H1 (cell line): Measurements from ENCODE around the gene MRC2. TPM values are rescaled to one million over a fixed set of nuclear protein-coding genes. Genes with fewer than 3 reads are reported as not detected.
"Not testable (repeated sequence)": the region's sequence is repeated elsewhere in the genome, so short reads cannot be mapped to it uniquely, and the experiment has no call there.

Experiments used
- CTCF ChIA-PET: fragments of 300-600 bp; sonication (Branson Sonifier 250); formaldehyde crosslinking; loops from one replicate; lab custom pipeline; 2021; ENCODE audit not compliant: partially characterized antibody; lab: Charles Lee
- POLR2A ChIA-PET: fragments of 300-600 bp; sonication (Branson Sonifier 250); formaldehyde crosslinking; loops from one replicate; lab custom pipeline; 2021; ENCODE audit warnings: inconsistent platforms; ENCODE audit not compliant: partially characterized antibody; lab: Charles Lee
- DNase-seq, 2 experiments: peaks; one replicate each; pipeline versions ENCODE4 v3.0.0 to v3.0.0-alpha.2; 2010 to 2022; ENCODE audit warnings: low spot score in 2 of 2, low read depth in 1 of 2, mixed read lengths in 1 of 2
- FAIRE-seq: peaks from 2 replicates; lab custom pipeline; 2011; peaks lifted over from hg19 to GRCh38; lab: Jason Lieb, UNC
- H2AFZ ChIP-seq: 2 replicates; pipeline ENCODE4 v1.8.1; 2012; ENCODE audit warnings: low read length, inconsistent platforms
- H2AK5ac ChIP-seq: 2 replicates; pipeline ENCODE4 v1.6.1; 2013; ENCODE audit warnings: low read depth, low read length
- H2BK120ac ChIP-seq: replicated peaks from 2 replicates; pipeline ENCODE3; 2013; ENCODE audit warnings: low read depth, low read length, inconsistent platforms
- H2BK12ac ChIP-seq: 2 replicates; pipeline ENCODE4 v1.6.1; 2013; ENCODE audit warnings: low read depth, low read length
- H2BK15ac ChIP-seq: 2 replicates; pipeline ENCODE4 v1.6.1; 2013; ENCODE audit warnings: low read length
- H2BK20ac ChIP-seq: 2 replicates; pipeline ENCODE4 v1.6.1; 2013; ENCODE audit warnings: low read length
- H2BK5ac ChIP-seq: 2 replicates; pipeline ENCODE4 v1.6.1; 2013; ENCODE audit warnings: low read depth, low read length
- H3K14ac ChIP-seq: 2 replicates; pipeline ENCODE4 v1.6.1; 2013; ENCODE audit warnings: inconsistent platforms; ENCODE audit not compliant: insufficient read length
- H3K18ac ChIP-seq: 2 replicates; pipeline ENCODE4 v1.6.1; 2013; ENCODE audit warnings: low read length; ENCODE audit errors: extremely low read depth
- H3K23ac ChIP-seq: 2 replicates; pipeline ENCODE4 v1.6.1; 2013; ENCODE audit warnings: inconsistent platforms; ENCODE audit not compliant: insufficient read length
- H3K23me2 ChIP-seq: 2 replicates; pipeline ENCODE4 v1.6.1; 2013; ENCODE audit warnings: low read depth, low read length
- H3K27ac ChIP-seq: 2 replicates; pipeline ENCODE4 v1.6.1; 2011; ENCODE audit warnings: low read depth, low read length, inconsistent platforms
- H3K27me3 ChIP-seq, 4 experiments: replicated peaks in 1 of 4; 1 replicate in 1 of 4; 2 replicates in 3 of 4; pipeline versions ENCODE4 v1.6.1 to v1.8.1; 2011 to 2013; ENCODE audit warnings: low read length in 3 of 4, mild to moderate bottlenecking in 3 of 4, inconsistent platforms in 2 of 4, mixed read lengths in 2 of 4, moderate library complexity in 1 of 4; ENCODE audit not compliant: control insufficient read depth in 3 of 4, insufficient read depth in 3 of 4; ENCODE audit errors: extremely low read depth in 1 of 4
- H3K36me3 ChIP-seq, 4 experiments: 2 replicates each; pipeline versions ENCODE4 v1.6.1 to v1.8.1; 2011 to 2013; ENCODE audit warnings: mild to moderate bottlenecking in 4 of 4, low read length in 3 of 4, moderate library complexity in 2 of 4, control low read depth in 1 of 4, inconsistent platforms in 1 of 4; ENCODE audit not compliant: insufficient read depth in 4 of 4, control insufficient read depth in 2 of 4
- H3K4ac ChIP-seq: replicated peaks from 2 replicates; pipeline ENCODE3; 2013; ENCODE audit warnings: low read length, low read depth, mixed read lengths, inconsistent platforms; ENCODE audit not compliant: insufficient read length
- H3K4me1 ChIP-seq, 4 experiments: replicated peaks in 1 of 4; 1 replicate in 1 of 4; 2 replicates in 3 of 4; pipeline versions ENCODE4 v1.6.1 to v1.8.1; 2011 to 2013; ENCODE audit warnings: low read length in 3 of 4, inconsistent platforms in 2 of 4, mixed read lengths in 1 of 4; ENCODE audit not compliant: insufficient read depth in 4 of 4, control insufficient read depth in 3 of 4
- H3K4me2 ChIP-seq, 2 experiments: 2 replicates each; pipeline versions ENCODE4 v1.6.1 to v1.8.1; 2011 to 2013; ENCODE audit warnings: low read depth in 2 of 2, low read length in 2 of 2, control low read depth in 1 of 2, inconsistent platforms in 1 of 2, mild to moderate bottlenecking in 1 of 2; ENCODE audit not compliant: insufficient read depth in 1 of 2
- H3K4me3 ChIP-seq, 4 experiments: fragments of 200-600, 300-600 bp in 1 of 4; sonication (generic), shearing (Covaris generic), sonication (Bioruptor Twin) in 1 of 4; 2 replicates each; pipeline versions ENCODE4 v1.5.1 to v1.8.1; 2011 to 2016; ENCODE audit warnings: low read length in 4 of 4, low read depth in 3 of 4, control low read depth in 2 of 4, inconsistent platforms in 2 of 4, mild to moderate bottlenecking in 2 of 4, mixed read lengths in 1 of 4, moderate library complexity in 1 of 4; ENCODE audit not compliant: insufficient read depth in 2 of 4; ENCODE audit errors: extremely low read depth in 1 of 4
- H3K56ac ChIP-seq: replicated peaks from 2 replicates; pipeline ENCODE3; 2013; ENCODE audit warnings: low read depth, mild to moderate bottlenecking, mixed read lengths, low read length, inconsistent platforms; ENCODE audit not compliant: insufficient read length
- H3K79me1 ChIP-seq: 2 replicates; pipeline ENCODE4 v1.6.1; 2013; ENCODE audit warnings: low read depth, low read length, control low read depth
- H3K79me2 ChIP-seq, 2 experiments: 2 replicates each; pipeline versions ENCODE4 v1.6.1 to v1.8.1; 2012 to 2013; ENCODE audit warnings: low read length in 2 of 2, mild to moderate bottlenecking in 2 of 2, inconsistent platforms in 1 of 2; ENCODE audit not compliant: insufficient read depth in 2 of 2, control insufficient read depth in 1 of 2
- H3K9ac ChIP-seq, 4 experiments: replicated peaks in 1 of 4; 1 replicate in 1 of 4; 2 replicates in 3 of 4; pipeline versions ENCODE4 v1.6.1 to v1.8.1; 2011 to 2013; ENCODE audit warnings: low read depth in 3 of 4, low read length in 3 of 4, control low read depth in 2 of 4, mild to moderate bottlenecking in 2 of 4, moderate library complexity in 2 of 4, inconsistent platforms in 1 of 4; ENCODE audit errors: extremely low read depth in 1 of 4
- H3K9me3 ChIP-seq, 2 experiments: 2 replicates each; pipeline versions ENCODE4 v1.6.1 to v1.8.1; 2012 to 2013; ENCODE audit warnings: mild to moderate bottlenecking in 2 of 2, moderate library complexity in 2 of 2, control low read depth in 1 of 2, inconsistent platforms in 1 of 2, low read depth in 1 of 2, low read length in 1 of 2, mixed read lengths in 1 of 2; ENCODE audit not compliant: insufficient read depth in 2 of 2
- H4K20me1 ChIP-seq, 2 experiments: replicated peaks in 1 of 2; 2 replicates each; pipeline versions ENCODE3 to v1.8.1; 2011 to 2013; ENCODE audit warnings: inconsistent platforms in 2 of 2, low read length in 2 of 2, mild to moderate bottlenecking in 1 of 2; ENCODE audit not compliant: insufficient read depth in 2 of 2, control insufficient read depth in 1 of 2
- H4K5ac ChIP-seq: 2 replicates; pipeline ENCODE4 v1.6.1; 2013; ENCODE audit warnings: low read length, low read depth, mixed read lengths, inconsistent platforms; ENCODE audit not compliant: insufficient read length
- H4K8ac ChIP-seq: 2 replicates; pipeline ENCODE4 v1.8.0; 2013; ENCODE audit warnings: mild to moderate bottlenecking, moderate library complexity, low read length, inconsistent platforms; ENCODE audit not compliant: insufficient read depth; ENCODE audit errors: extremely low read depth
- H4K91ac ChIP-seq: replicated peaks from 2 replicates; pipeline ENCODE3; 2013; ENCODE audit warnings: low read length, mixed read lengths, inconsistent platforms; ENCODE audit not compliant: insufficient read length
- WGBS, 2 experiments: shearing (Covaris generic) in 1 of 2; methylation state at CpG; one replicate each; pipeline versions ENCODE4 v1.1.6 to v1.1.7; 2013 to 2015; ENCODE audit warnings: low lambda C conversion rate in 2 of 2, mixed read lengths in 2 of 2, inconsistent platforms in 1 of 2, low coverage in 1 of 2, missing lambda C conversion rate in 1 of 2; ENCODE audit not compliant: insufficient replicate concordance in 2 of 2, insufficient coverage in 1 of 2, insufficient read length in 1 of 2; ENCODE audit errors: extremely low coverage in 1 of 2, missing lambda C conversion rate in 1 of 2; 5-methylcytosine and 5-hydroxymethylcytosine counted together
- polyA plus RNA-seq, 7 experiments: library from polyadenylated mRNA; depleted of rRNA in 3 of 7; stranded (reverse) in 5 of 7; unstranded in 2 of 7; fragments of >200 nt in 5 of 7; fragments of 200-250 nt in 2 of 7; gene quantifications; 1 replicate in 5 of 7; 2 replicates in 1 of 7; 4 replicates in 1 of 7; pipeline versions ENCODE4 v1.2.1 to v1.2.3, GENCODE V29; 2011 to 2013; ENCODE audit warnings: missing spikeins in 2 of 7, mixed read lengths in 2 of 7
- total RNA-seq: library from RNA; stranded (reverse); fragmentation: NEBNext Ultra II Directional; extraction: Animal tissue kit (Norgen Biotek cat#: 25700); gene quantifications from 2 replicates; pipeline ENCODE4 v1.2.1, GENCODE V29; 2021

The MRC2 gene
- total and polyA plus RNA-seq, 2 of the 8 experiments (the other 6 are each of a cell fraction or from before 2014, with no cell fraction given): 7.0 to 24.2 TPM

GRCh38 chr17:62691589-62691915 is 64.1 kb downstream of the MRC2 start:
- H3K14ac ChIP-seq, H2BK12ac ChIP-seq, H2BK5ac ChIP-seq, H4K91ac ChIP-seq, H3K27ac ChIP-seq, H3K27me3 ChIP-seq, H4K20me1 ChIP-seq, H3K4me1 ChIP-seq, H3K9ac ChIP-seq, H2AK5ac ChIP-seq, H3K36me3 ChIP-seq, H2BK120ac ChIP-seq, H2BK20ac ChIP-seq, POLR2A ChIA-PET, H3K79me2 ChIP-seq, H3K79me1 ChIP-seq, H2BK15ac ChIP-seq, H3K9me3 ChIP-seq, FAIRE-seq, H3K4me2 ChIP-seq, H3K18ac ChIP-seq, H2AFZ ChIP-seq, H3K23me2 ChIP-seq, H3K4me3 ChIP-seq, DNase-seq, H3K23ac ChIP-seq, H4K5ac ChIP-seq, H3K56ac ChIP-seq, H4K8ac ChIP-seq, H3K4ac ChIP-seq: not testable (repeated sequence)
- WGBS, 2 experiments: 87% methylated on average over 7 of the region's 8 CpGs; no CpG with 5 or more reads in 1 of the 2 experiments
- CTCF ChIA-PET: interaction anchor here (0.6 to 7.0 kb wide), 8 partner anchors 9 to 369 kb away, joined by 4 to 68 read pairs (median 4); partner anchors contain the start of gene TANC2
